Measurements from ENCODE around the gene PKN2.

Gene PKN2

GRCh38 chr1:88731475-88732269 is 47.6 kb downstream of the PKN2 start:
- no peak for TF ChIP-seq TARDBP (IDR thresholded peaks at IDR 0.05)
- TF ChIP-seq FOXA1 (IDR thresholded peaks at IDR 0.05): no peak
- no peak for TF ChIP-seq FOXM1 (IDR thresholded peaks at IDR 0.05; ENCODE audit: borderline replicate concordance)
- no peak for TF ChIP-seq SUZ12 (IDR thresholded peaks at IDR 0.05)
- CTCF ChIA-PET: no interaction called here
- DNase-seq (ENCODE audit: extremely low spot score): no peak
- POLR2A ChIA-PET: interaction anchor here (1.4 kb wide), 1 partner anchor 47 kb away, joined by 5 read pairs; the partner anchor contains the start of gene PKN2

GRCh38 chr1:88735382-88735781 is 51.3 kb downstream of the PKN2 start:
- POLR2A ChIA-PET: no interaction called here
- CTCF ChIA-PET: interaction anchor here (1.1 kb wide), 1 partner anchor 15 kb away, joined by 4 read pairs; no protein-coding TSS in a partner anchor

GRCh38 chr1:88735909-88736308 is 51.8 kb downstream of the PKN2 start:
- ChIA-PET CTCF (interaction anchor here (1.1 kb wide), 1 partner anchor 14 kb away, joined by 4 read pairs; no protein-coding TSS in a partner anchor), POLR2A (no interaction called here)
- TF ChIP-seq FOXM1 (IDR thresholded peaks at IDR 0.05; ENCODE audit: borderline replicate concordance) (no peak), TARDBP (IDR thresholded peaks at IDR 0.05) (no peak), FOXK2 (IDR thresholded peaks at IDR 0.05) (no peak), PKNOX1 (IDR thresholded peaks at IDR 0.05) (no peak), NFRKB (IDR thresholded peaks at IDR 0.05) (no peak), SUZ12 (IDR thresholded peaks at IDR 0.05) (no peak), ARNT (IDR thresholded peaks at IDR 0.05) (no peak), SP1 (IDR thresholded peaks at IDR 0.05) (no peak)
- DNase-seq (ENCODE audit: extremely low spot score): no peak

More at GRCh38 chr1:88735382-88735781, 51.3 kb downstream of the PKN2 start:
- TF ChIP-seq ZNF384 (IDR thresholded peaks at IDR 0.05): no peak
- no peak for TF ChIP-seq ARNT (IDR thresholded peaks at IDR 0.05)
- TF ChIP-seq SUZ12 (IDR thresholded peaks at IDR 0.05): no peak
- TF ChIP-seq NFRKB (IDR thresholded peaks at IDR 0.05): no peak
- TF ChIP-seq HDGF (IDR thresholded peaks at IDR 0.05; ENCODE audit: borderline replicate concordance): no peak
- TF ChIP-seq FOXM1 (IDR thresholded peaks at IDR 0.05; ENCODE audit: borderline replicate concordance): no peak
- no peak for TF ChIP-seq BHLHE40 (IDR thresholded peaks at IDR 0.05; ENCODE audit: borderline replicate concordance)
- TF ChIP-seq FOXK2 (IDR thresholded peaks at IDR 0.05): no peak
- no peak for TF ChIP-seq FOXA1 (IDR thresholded peaks at IDR 0.05)
- no peak for TF ChIP-seq LEF1 (IDR thresholded peaks at IDR 0.05; ENCODE audit: borderline replicate concordance)
- TF ChIP-seq CTBP1 (IDR thresholded peaks at IDR 0.05; ENCODE audit: borderline replicate concordance): no peak
- TF ChIP-seq PKNOX1 (IDR thresholded peaks at IDR 0.05): no peak
- no peak for TF ChIP-seq TARDBP (IDR thresholded peaks at IDR 0.05)
- DNase-seq (ENCODE audit: extremely low spot score): no peak

- peak; percentile 67 for DNase-seq (ENCODE audit: extremely low spot score)
- ChIA-PET CTCF (interaction anchor here (1.1 kb wide), 1 partner anchor 13 kb away, joined by 4 read pairs; no protein-coding TSS in a partner anchor), POLR2A (no interaction called here)
- TF ChIP-seq ARNT (IDR thresholded peaks at IDR 0.05) (no peak), FOXM1 (IDR thresholded peaks at IDR 0.05; ENCODE audit: borderline replicate concordance) (no peak), SP1 (IDR thresholded peaks at IDR 0.05) (no peak), FOXA1 (IDR thresholded peaks at IDR 0.05) (no peak), ELF4 (IDR thresholded peaks at IDR 0.05) (no peak), NFRKB (IDR thresholded peaks at IDR 0.05) (no peak), LEF1 (IDR thresholded peaks at IDR 0.05; ENCODE audit: borderline replicate concordance) (no peak), BHLHE40 (IDR thresholded peaks at IDR 0.05; ENCODE audit: borderline replicate concordance) (no peak), PKNOX1 (IDR thresholded peaks at IDR 0.05) (no peak), CTBP1 (IDR thresholded peaks at IDR 0.05; ENCODE audit: borderline replicate concordance) (no peak)
Observed at GRCh38 chr1:88736633-88737248, 52.7 kb downstream of the PKN2 start.

- POLR2A ChIA-PET: no interaction called here
- CTCF ChIA-PET: no interaction called here
- TF ChIP-seq HDGF (IDR thresholded peaks at IDR 0.05; ENCODE audit: borderline replicate concordance) (no peak), TARDBP (IDR thresholded peaks at IDR 0.05) (no peak), SUZ12 (IDR thresholded peaks at IDR 0.05) (no peak), NFRKB (IDR thresholded peaks at IDR 0.05) (no peak), PKNOX1 (IDR thresholded peaks at IDR 0.05) (no peak), ZNF384 (IDR thresholded peaks at IDR 0.05) (no peak), LEF1 (IDR thresholded peaks at IDR 0.05; ENCODE audit: borderline replicate concordance) (no peak), BHLHE40 (IDR thresholded peaks at IDR 0.05; ENCODE audit: borderline replicate concordance) (no peak), L3MBTL2 (conservative IDR thresholded peaks at IDR 0.05) (no peak), FOXA1 (IDR thresholded peaks at IDR 0.05) (no peak), SP1 (IDR thresholded peaks at IDR 0.05) (no peak), ARNT (IDR thresholded peaks at IDR 0.05) (no peak), FOXM1 (IDR thresholded peaks at IDR 0.05; ENCODE audit: borderline replicate concordance) (no peak), FOXK2 (IDR thresholded peaks at IDR 0.05) (no peak)
- no peak for DNase-seq (ENCODE audit: extremely low spot score)
Observed at GRCh38 chr1:88737338-88737927, 53.4 kb downstream of the PKN2 start.
